GF-D8 (cell line): ENCODE measurements around the gene DIAPH2.

Experiments used
- DNase-seq: peaks from one replicate; lab custom pipeline; 2025; lab: John Stamatoyannopoulos, UW

The DIAPH2 gene

GRCh38 chrX:97594646-97595224, 910.1 kb downstream of the DIAPH2 start:
- DNase-seq: no peak

- DNase-seq: no peak
Measured at GRCh38 chrX:97597954-97598353, 913.3 kb downstream of the DIAPH2 start.

- DNase-seq: no peak
Measured at GRCh38 chrX:97602465-97603258, 918.0 kb downstream of the DIAPH2 start.

DNA sequence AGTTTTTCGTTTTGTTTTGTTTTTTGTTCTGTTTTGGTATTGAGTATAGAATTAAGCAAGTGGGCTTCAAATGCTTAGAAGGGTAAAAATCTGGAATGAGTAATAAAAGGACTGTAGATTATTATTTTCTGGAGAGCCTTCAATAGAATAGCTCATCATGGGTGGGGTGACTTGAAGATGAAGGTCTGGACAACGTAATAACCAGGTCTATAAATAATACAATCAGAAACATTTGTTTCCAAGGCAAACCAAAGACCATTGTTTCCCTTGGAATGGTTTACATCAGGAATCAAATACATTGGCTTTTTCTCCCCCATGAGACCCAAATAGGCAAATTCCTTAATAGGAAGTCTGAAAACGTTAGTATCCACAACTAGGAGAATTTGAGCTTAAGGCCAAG, 920.6 kb downstream of the DIAPH2 start:
- no peak for DNase-seq

GRCh38 chrX:97609357-97609756, 924.7 kb downstream of the DIAPH2 start:
- no peak for DNase-seq

DNA sequence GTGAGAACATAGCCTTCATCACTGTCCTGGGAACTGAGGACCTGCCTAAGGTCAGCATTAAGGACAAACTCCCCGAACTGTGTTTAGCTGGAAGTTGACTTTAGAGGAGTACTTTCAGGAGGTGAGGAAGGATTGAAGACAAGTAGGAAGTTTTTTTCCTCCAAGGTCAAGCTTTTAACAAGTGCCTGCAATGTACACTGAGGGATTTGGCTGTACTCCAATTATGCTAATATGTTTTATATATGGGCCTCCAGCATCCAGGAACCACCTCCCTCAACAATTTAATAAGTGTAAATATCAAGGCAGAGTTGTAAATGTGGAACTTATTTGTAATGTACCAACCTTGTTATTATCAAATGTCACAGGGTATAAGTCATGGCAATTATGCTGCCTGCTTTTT, 925.3 kb downstream of the DIAPH2 start:
- DNase-seq: no peak

DNA sequence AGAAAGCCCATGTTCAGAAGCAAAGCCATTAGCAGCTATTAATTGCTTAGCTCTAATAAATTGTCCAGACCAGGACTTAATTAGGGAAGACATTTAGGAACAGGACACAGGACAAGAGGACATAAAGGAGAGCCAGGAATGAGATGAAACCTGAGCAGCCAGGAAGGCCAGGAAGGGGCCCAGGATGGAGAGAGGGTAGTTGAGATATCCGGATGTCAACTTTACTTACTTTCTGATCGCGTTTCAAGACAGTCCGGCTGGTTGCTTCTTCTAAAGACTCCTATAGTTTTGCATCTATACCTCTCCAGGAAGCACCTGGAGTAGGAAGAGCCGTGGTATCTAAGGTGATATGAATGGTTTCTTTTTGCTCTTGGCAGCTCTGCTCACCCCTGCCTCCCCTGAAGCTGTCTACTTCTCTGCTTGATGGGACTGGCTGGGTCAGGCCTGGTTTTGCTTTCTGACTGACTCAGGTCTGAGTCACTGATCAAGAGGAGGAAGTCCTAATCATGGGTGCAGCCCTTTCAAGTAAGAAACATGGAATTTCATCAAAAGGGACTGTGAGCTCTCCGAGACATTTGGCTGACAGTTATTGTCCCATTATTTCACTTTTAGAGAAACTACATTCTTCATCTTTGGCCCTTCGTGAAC, 932.4 kb downstream of the DIAPH2 start:
- DNase-seq: no peak

GRCh38 chrX:97619499-97619898, 934.9 kb downstream of the DIAPH2 start:
- no peak for DNase-seq

GRCh38 chrX:97622111-97622510, 937.5 kb downstream of the DIAPH2 start:
- no peak for DNase-seq

DNA sequence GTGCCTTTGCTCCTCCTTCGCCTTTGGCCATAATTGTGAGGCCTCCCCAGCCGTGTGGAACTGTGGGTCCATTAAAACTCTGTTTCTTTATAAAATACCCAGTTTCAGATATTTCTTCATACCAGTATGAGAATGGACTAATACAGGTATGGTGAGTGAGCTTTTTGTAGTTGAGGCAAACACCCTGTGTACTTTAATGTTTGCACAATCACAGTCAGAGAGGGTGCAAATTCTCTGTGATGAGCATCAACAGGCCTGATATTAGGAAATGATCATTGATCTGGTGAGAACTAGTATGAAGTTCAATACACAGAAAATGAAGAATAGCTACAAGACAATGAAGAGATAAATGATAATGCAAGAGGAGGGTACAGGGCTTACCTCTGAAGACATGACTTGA, 943.7 kb downstream of the DIAPH2 start:
- DNase-seq: no peak

- no peak for DNase-seq
Measured at GRCh38 chrX:97628807-97629596, 944.4 kb downstream of the DIAPH2 start.

DNA sequence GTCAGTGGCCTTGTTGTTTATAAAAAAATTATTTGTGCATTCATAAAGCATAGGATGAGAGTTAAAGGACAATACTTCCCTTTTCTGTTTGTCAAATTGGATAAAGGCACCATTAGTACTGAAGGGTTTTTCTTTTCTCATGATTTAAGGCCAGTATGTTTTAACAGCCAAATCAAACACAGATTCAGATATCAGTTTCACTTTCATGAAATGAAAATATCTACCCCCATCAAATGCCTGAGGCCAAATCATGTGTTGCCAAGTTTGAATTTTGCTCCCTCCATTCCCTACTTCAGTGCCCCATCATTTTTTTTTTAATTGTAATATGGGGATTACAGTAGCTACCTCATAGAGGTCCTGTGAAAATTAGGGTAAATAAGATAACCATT, 944.9 kb downstream of the DIAPH2 start:
- no peak for DNase-seq

DNA sequence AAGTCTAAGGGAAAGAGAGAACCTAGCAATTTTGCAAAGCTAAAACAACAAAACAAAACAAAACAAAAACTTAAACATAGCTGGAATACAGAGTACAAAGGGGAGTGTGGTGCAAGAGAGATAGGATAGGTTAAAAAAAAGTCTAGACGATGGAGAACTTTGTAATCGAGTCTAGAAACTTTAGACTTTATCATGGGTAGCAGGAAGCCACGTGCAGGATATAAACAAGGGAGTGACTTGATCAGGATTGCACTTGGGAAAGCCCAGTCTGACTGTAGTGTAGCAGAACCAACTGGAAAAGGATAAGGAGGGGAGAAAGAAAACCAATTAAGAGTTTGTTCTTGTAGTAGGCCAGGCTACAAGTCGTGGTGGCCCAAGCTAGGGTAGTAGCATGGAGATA, 949.2 kb downstream of the DIAPH2 start:
- DNase-seq: no peak

DNA sequence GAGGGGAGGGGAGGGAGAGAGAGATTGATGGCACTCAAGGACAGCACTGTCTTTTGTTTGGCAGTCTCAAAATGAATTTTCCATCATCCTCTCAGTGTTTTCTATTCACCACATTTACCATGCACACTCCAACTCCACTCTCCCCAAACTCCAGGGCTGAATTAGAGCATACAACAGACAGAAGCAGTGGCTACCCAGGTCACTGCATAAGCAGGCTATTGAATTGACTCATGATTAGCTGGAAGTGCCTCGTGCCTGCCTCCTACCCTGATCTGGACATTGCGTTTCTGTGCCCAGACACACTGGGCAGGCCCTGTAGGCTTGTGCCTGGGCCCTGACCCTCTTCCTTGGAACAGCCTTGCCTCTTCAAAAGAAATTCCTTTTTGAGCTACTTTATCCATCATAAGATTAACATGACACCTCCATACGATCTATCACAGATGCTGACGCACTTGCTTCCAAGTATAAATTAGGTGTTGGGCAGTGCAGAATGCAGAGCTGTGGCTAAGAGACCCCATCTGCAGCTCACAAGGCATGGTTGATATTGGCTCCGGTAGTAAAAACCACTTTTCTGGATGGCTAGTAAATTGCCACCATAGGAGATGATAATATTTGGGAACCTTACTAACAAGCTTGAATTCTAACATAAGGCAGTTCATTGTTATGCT, 952.0 kb downstream of the DIAPH2 start:
- DNase-seq: no peak

- no peak for DNase-seq
Measured at GRCh38 chrX:97637289-97637688, 952.6 kb downstream of the DIAPH2 start.

GRCh38 chrX:97638621-97639020, 954.0 kb downstream of the DIAPH2 start:
- no peak for DNase-seq

GRCh38 chrX:97639526-97639925, 954.9 kb downstream of the DIAPH2 start:
- no peak for DNase-seq
